ENCODE results near the gene PEX16. TPM values are rescaled to one million over a fixed set of nuclear protein-coding genes. Genes with fewer than 3 reads are reported as not detected.

PEX16 gene
- total RNA-seq, 1 donor, result 14.6 TPM

- no peak overlapping the region for H3K4me3 ChIP-seq (ENCODE audit: low read depth, low read length)
- TF ChIP-seq CTCF (IDR thresholded peaks at IDR 0.05; ENCODE audit: insufficient read depth, low read length), result no peak
- DNase-seq (ENCODE audit: low read depth), result no peak
Observed at GRCh38 chr11:45890886-45891550, 26.7 kb downstream of the PEX16 start.

- no peak for DNase-seq (ENCODE audit: low read depth)
- TF ChIP-seq CTCF (IDR thresholded peaks at IDR 0.05; ENCODE audit: insufficient read depth, low read length), result no peak
- no peak overlapping the region for H3K4me3 ChIP-seq (ENCODE audit: low read depth, low read length)
Observed at GRCh38 chr11:45889966-45890365, 27.7 kb downstream of the PEX16 start.

- no peak for DNase-seq (ENCODE audit: low read depth)
- H3K4me3 ChIP-seq (ENCODE audit: low read depth, low read length), result no peak overlapping the region
- TF ChIP-seq CTCF (IDR thresholded peaks at IDR 0.05; ENCODE audit: insufficient read depth, low read length), result no peak
Observed at GRCh38 chr11:45889555-45889954, 28.1 kb downstream of the PEX16 start.

- no peak for DNase-seq (ENCODE audit: low read depth)
- TF ChIP-seq CTCF (IDR thresholded peaks at IDR 0.05; ENCODE audit: insufficient read depth, low read length), result no peak
Observed at GRCh38 chr11:45887587-45887986, 30.1 kb downstream of the PEX16 start.

GRCh38 chr11:45886816-45887520 lies 30.7 kb downstream of the PEX16 start:
- DNase-seq (ENCODE audit: low read depth), result no peak
- H3K4me3 ChIP-seq (ENCODE audit: low read depth, low read length), result no peak overlapping the region
- TF ChIP-seq CTCF (IDR thresholded peaks at IDR 0.05; ENCODE audit: insufficient read depth, low read length), result no peak

More at GRCh38 chr11:45887587-45887986, 30.1 kb downstream of the PEX16 start:
- no peak overlapping the region for H3K4me3 ChIP-seq (ENCODE audit: low read depth, low read length)

GRCh38 chr11:45885921-45886721 lies 31.6 kb downstream of the PEX16 start:
- DNase-seq (ENCODE audit: low read depth), result no peak
- TF ChIP-seq CTCF (IDR thresholded peaks at IDR 0.05; ENCODE audit: insufficient read depth, low read length), result no peak
- H3K4me3 ChIP-seq (ENCODE audit: low read depth, low read length), result peak overlapping the region; percentile 51
